Endothelial cell of umbilical vein (primary cell): ENCODE results near the gene HSFX3. TPM values are rescaled to one million over a fixed set of nuclear protein-coding genes. Genes with fewer than 3 reads are reported as not detected.

Experiments used
- BruUV-seq: library from RNA; stranded (reverse); fragments of 400-500 nt; replicated peaks from 2 replicates; lab custom pipeline; 2021; lab: Mats Ljungman, UMichigan
- CTCF ChIA-PET: fragments of 300-600, 350-600 bp; sonication (Branson Sonifier 250); formaldehyde crosslinking; loops from one replicate; lab custom pipeline; 2021; ENCODE audit warnings: antibody characterized with exemption, inconsistent platforms; lab: Charles Lee
- POLR2A ChIA-PET: fragments of 300-600, 350-600 bp; sonication (Branson Sonifier 250); formaldehyde crosslinking; loops from one replicate; lab custom pipeline; 2021; ENCODE audit warnings: antibody characterized with exemption, inconsistent platforms; lab: Charles Lee
- DNase-seq: peaks from one replicate; pipeline ENCODE4 v3.0.0-alpha.2; 2011; ENCODE audit warnings: low read depth, low spot score
- FAIRE-seq: peaks from 2 replicates; lab custom pipeline; 2011; peaks lifted over from hg19 to GRCh38; lab: Jason Lieb, UNC
- H2AFZ ChIP-seq: 2 replicates; pipeline ENCODE4 v1.6.0; 2012; ENCODE audit warnings: low read depth, low read length, control low read depth, inconsistent platforms
- H3K27ac ChIP-seq: 2 replicates; pipeline ENCODE4 v1.5.1; 2011; ENCODE audit warnings: low read depth, mild to moderate bottlenecking, control low read depth, low read length, moderate library complexity; ENCODE audit not compliant: insufficient read depth
- H3K27me3 ChIP-seq, 2 experiments: 2 replicates each; pipeline versions ENCODE4 v1.6.0 to v1.6.1; 2011; ENCODE audit warnings: low read length in 2 of 2, mixed read lengths in 1 of 2; ENCODE audit not compliant: control insufficient read depth in 2 of 2, insufficient read depth in 2 of 2
- H3K36me3 ChIP-seq, 2 experiments: 2 replicates in 1 of 2; 3 replicates in 1 of 2; pipeline ENCODE4 v1.5.1; 2011; ENCODE audit warnings: low read length in 2 of 2, mild to moderate bottlenecking in 1 of 2, moderate library complexity in 1 of 2; ENCODE audit not compliant: control insufficient read depth in 2 of 2, insufficient read depth in 2 of 2; ENCODE audit errors: extremely low read depth in 1 of 2
- H3K4me1 ChIP-seq: 3 replicates; pipeline ENCODE4 v1.5.1; 2011; ENCODE audit warnings: mild to moderate bottlenecking, low read length; ENCODE audit not compliant: control insufficient read depth, insufficient read depth; ENCODE audit errors: extremely low read depth
- H3K4me2 ChIP-seq: 2 replicates; pipeline ENCODE4 v1.6.1; 2011; ENCODE audit warnings: low read length, control low read depth, mixed read lengths; ENCODE audit not compliant: insufficient read depth
- H3K4me3 ChIP-seq, 3 experiments: fragments of 200-600 bp in 1 of 3; sonication (generic), shearing (Covaris generic) in 1 of 3; replicated peaks in 1 of 3; 2 replicates each; pipeline ENCODE4 v1.5.1; 2011 to 2016; ENCODE audit warnings: control low read depth in 3 of 3, low read length in 3 of 3, mild to moderate bottlenecking in 2 of 3, inconsistent platforms in 1 of 3, low read depth in 1 of 3, moderate library complexity in 1 of 3; ENCODE audit not compliant: insufficient read depth in 1 of 3
- H3K79me2 ChIP-seq: 2 replicates; pipeline ENCODE4 v1.6.0; 2012; ENCODE audit warnings: low read length, inconsistent platforms; ENCODE audit not compliant: control insufficient read depth, insufficient read depth
- H3K9ac ChIP-seq: replicated peaks from 2 replicates; pipeline ENCODE3; 2011; ENCODE audit warnings: low read length, control low read depth; ENCODE audit not compliant: insufficient read depth; ENCODE audit errors: extremely low read depth
- H3K9me1 ChIP-seq: replicated peaks from 3 replicates; pipeline ENCODE4 v1.6.0; 2011; ENCODE audit warnings: mild to moderate bottlenecking, low read length; ENCODE audit not compliant: control insufficient read depth, insufficient read depth; ENCODE audit errors: extremely low read depth
- H3K9me3 ChIP-seq: replicated peaks from 2 replicates; pipeline ENCODE4 v1.5.1; 2012; ENCODE audit warnings: low read length, inconsistent platforms; ENCODE audit not compliant: control insufficient read depth, insufficient read depth
- H4K20me1 ChIP-seq: replicated peaks from 2 replicates; pipeline ENCODE3; 2011; ENCODE audit warnings: mild to moderate bottlenecking, low read length; ENCODE audit not compliant: control insufficient read depth, insufficient read depth; ENCODE audit errors: extremely low read depth
- EZH2 ChIP-seq: IDR thresholded peaks from 2 replicates; pipeline ENCODE4 v1.6.1; 2012; ENCODE audit warnings: borderline replicate concordance, low read depth, mild to moderate bottlenecking, moderate library complexity, low read length, inconsistent platforms; ENCODE audit not compliant: severe bottlenecking
- FOS ChIP-seq: IDR thresholded peaks from 2 replicates; pipeline ENCODE4 v1.6.1; 2011; ENCODE audit warnings: mild to moderate bottlenecking, low read length, moderate library complexity, borderline replicate concordance; ENCODE audit not compliant: insufficient read depth
- GATA2 ChIP-seq: IDR thresholded peaks from 2 replicates; pipeline ENCODE4 v1.7.0; 2011; ENCODE audit warnings: low read depth, mild to moderate bottlenecking, moderate library complexity, mixed read lengths, low read length; ENCODE audit not compliant: insufficient read length, insufficient read depth
- JUN ChIP-seq: IDR thresholded peaks from 2 replicates; pipeline ENCODE4 v1.6.1; 2011; ENCODE audit warnings: borderline replicate concordance, low read depth; ENCODE audit not compliant: insufficient read length, insufficient read depth
- MAX ChIP-seq: IDR thresholded peaks from 2 replicates; pipeline ENCODE4 v1.6.1; 2011; ENCODE audit not compliant: insufficient read depth, insufficient read length
- MYC ChIP-seq: IDR thresholded peaks from one replicate; pipeline ENCODE4 v1.6.1; 2011; ENCODE audit warnings: mild to moderate bottlenecking, low read depth, low read length
- POLR2A ChIP-seq: IDR thresholded peaks from 2 replicates; pipeline ENCODE4 v1.6.1; 2012; ENCODE audit warnings: low read depth, mild to moderate bottlenecking, control low read depth, low read length
- POLR2AphosphoS5 ChIP-seq: IDR thresholded peaks from 2 replicates; pipeline ENCODE4 v1.6.1; 2012; ENCODE audit warnings: low read depth, mild to moderate bottlenecking, control low read depth, low read length, moderate library complexity; ENCODE audit not compliant: insufficient read depth
- dilution Hi-C: fragments of 300-500 bp; cut with MboI; formaldehyde crosslinking; loops from one replicate; pipeline ENCODE4 v1.15.0; 2019; ENCODE audit warnings: low sequenced_read_pairs; ENCODE audit not compliant: extremely low pct_ligation_motif_present
- intact Hi-C: fragments of 100-400 bp; cut with micrococcal nuclease; formaldehyde crosslinking; loops from one replicate; pipeline ENCODE4 v1.10.0; 2022
- polyA plus RNA-seq, 4 experiments: library from polyadenylated mRNA; depleted of rRNA in 3 of 4; stranded (reverse) in 3 of 4; unstranded in 1 of 4; fragments of >200 nt; gene quantifications; 2 replicates each; pipeline versions ENCODE4 v1.2.1 to v1.2.3, GENCODE V29; 2011 to 2012; ENCODE audit warnings: missing spikeins in 1 of 4
- total RNA-seq: library from RNA; stranded (reverse); gene quantifications from 2 replicates; pipeline ENCODE4 v1.2.3, GENCODE V29; 2021
- TF ChIP-seq, protein P1 (sequence below), 2 donors: IDR thresholded peaks; 1 replicate in 1 of 2; 2 replicates in 1 of 2; pipeline ENCODE4 v1.5.1; 2011; ENCODE audit warnings: low read length in 2 of 2, mild to moderate bottlenecking in 2 of 2, moderate library complexity in 2 of 2, control low read depth in 1 of 2, inconsistent platforms in 1 of 2, low read depth in 1 of 2; ENCODE audit not compliant: insufficient read depth in 1 of 2; ENCODE audit errors: extremely low read depth in 1 of 2

Gene HSFX3
- total and polyA plus RNA-seq, 2 donors (not counting 3 experiments of a cell fraction or from before 2014, with no cell fraction given): not detected

GRCh38 chrX:149517308-149517707 is 32.4 kb downstream of the HSFX3 start:
- dilution Hi-C loops: no loop called here
- intact Hi-C loops: no loop called here
- POLR2A ChIA-PET: no interaction called here

More at GRCh38 chrX:149517308-149517707, 32.4 kb downstream of the HSFX3 start:
- no peaks in the 10 kb centered on the region for H3K9me3 ChIP-seq
- peaks cover 0 to 4% of the 10 kb centered on the region in 2 experiments for H3K27me3 ChIP-seq
- H3K36me3 ChIP-seq: no peaks in the 10 kb centered on the region
- no peak overlapping the region for H3K4me3 ChIP-seq
- no peaks in the 10 kb centered on the region for H3K79me2 ChIP-seq
- H2AFZ ChIP-seq: no peak overlapping the region
- BruUV-seq: no TSS peak
- H3K9me1 ChIP-seq: no peaks in the 10 kb centered on the region
- CTCF ChIA-PET: interaction anchor here (1.3 kb wide), 1 partner anchor 12 kb away, joined by 3 read pairs; the partner anchor contains the start of gene IDS
- peaks cover 19% of the 10 kb centered on the region for H3K4me1 ChIP-seq
- no peaks in the 10 kb centered on the region for H4K20me1 ChIP-seq
- TF ChIP-seq POLR2AphosphoS5 (no peak), JUN (no peak), POLR2A (no peak), MAX (no peak), GATA2 (no peak), FOS (no peak), MYC (no peak), EZH2 (no peak)
- TF ChIP-seq, protein P1, sequence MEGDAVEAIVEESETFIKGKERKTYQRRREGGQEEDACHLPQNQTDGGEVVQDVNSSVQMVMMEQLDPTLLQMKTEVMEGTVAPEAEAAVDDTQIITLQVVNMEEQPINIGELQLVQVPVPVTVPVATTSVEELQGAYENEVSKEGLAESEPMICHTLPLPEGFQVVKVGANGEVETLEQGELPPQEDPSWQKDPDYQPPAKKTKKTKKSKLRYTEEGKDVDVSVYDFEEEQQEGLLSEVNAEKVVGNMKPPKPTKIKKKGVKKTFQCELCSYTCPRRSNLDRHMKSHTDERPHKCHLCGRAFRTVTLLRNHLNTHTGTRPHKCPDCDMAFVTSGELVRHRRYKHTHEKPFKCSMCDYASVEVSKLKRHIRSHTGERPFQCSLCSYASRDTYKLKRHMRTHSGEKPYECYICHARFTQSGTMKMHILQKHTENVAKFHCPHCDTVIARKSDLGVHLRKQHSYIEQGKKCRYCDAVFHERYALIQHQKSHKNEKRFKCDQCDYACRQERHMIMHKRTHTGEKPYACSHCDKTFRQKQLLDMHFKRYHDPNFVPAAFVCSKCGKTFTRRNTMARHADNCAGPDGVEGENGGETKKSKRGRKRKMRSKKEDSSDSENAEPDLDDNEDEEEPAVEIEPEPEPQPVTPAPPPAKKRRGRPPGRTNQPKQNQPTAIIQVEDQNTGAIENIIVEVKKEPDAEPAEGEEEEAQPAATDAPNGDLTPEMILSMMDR (IDR thresholded peaks at IDR 0.05; ENCODE audit: extremely low read depth in 1 of 2, insufficient read depth in 1 of 2, low read depth in 1 of 2, low read length in 2 of 2): no peak
- H3K9ac ChIP-seq: no peak overlapping the region
- DNase-seq: no peak
- peak; percentile 48 for FAIRE-seq
- H3K4me2 ChIP-seq: no peak overlapping the region
- no peak overlapping the region for H3K27ac ChIP-seq
